ENCODE results near the gene ADAMTSL5. TPM values are rescaled to one million over a fixed set of nuclear protein-coding genes. Genes with fewer than 3 reads are reported as not detected.

The ADAMTSL5 gene
- total and polyA plus RNA-seq, 4 experiments from 2014 or later: 1.5 to 3.6 (median 2.4) TPM

DNA sequence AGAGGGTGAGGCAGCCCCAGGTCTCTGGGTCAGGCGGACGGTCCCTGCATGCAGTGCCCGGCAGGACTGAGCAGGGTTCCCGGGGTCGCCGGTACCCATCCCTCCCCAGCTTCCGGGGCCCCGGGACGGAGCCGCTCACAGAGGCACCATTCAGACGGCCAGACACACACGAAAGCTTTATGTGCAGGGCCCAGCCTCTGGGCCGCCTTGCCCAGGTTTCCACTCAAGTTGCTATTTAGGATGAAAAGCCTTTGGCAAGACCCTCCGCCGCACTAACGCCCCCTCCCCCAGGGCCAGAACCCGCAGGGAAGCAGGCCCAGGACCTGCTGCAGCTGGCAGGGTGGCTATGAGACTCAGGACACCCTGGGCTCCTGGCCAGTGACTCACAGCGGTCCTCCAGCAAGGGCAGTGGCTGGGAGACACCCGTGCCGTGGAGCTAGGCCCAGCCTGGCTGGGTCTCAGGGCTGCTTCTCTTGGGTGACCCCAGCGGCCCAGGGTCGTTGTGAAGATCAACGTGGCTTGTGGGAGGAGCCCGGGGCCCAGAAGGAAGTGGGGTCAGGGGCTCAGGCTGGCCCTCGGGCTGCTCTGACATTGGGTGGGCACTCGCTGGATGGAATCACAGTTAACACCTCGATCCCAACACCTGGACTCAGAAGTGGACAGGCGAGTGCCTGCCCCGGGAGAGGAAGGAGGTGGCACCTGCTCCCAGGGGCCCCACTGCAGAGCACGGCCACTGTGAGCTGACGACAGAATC lies 38.6 kb downstream of the ADAMTSL5 start:
- Histone ChIP-seq H3K27ac (ENCODE audit: low read depth, low read length) (no peak overlapping the region), H3K27me3 (ENCODE audit: insufficient read depth, low read length) (no peaks in the 10 kb centered on the region), H3K9me3 (ENCODE audit: control insufficient read depth in 1 of 2, low read length in 2 of 2) (no peaks in the 10 kb centered on the region), H3K36me3 (ENCODE audit: insufficient read depth, low read length) (no peaks in the 10 kb centered on the region), H3K4me3 (ENCODE audit: low read length in 2 of 2) (no peak overlapping the region), H3K4me1 (ENCODE audit: insufficient read depth, low read length) (peaks cover 37% of the 10 kb centered on the region)
- H3K4me1 Mint-ChIP-seq: peaks cover 7 to 48% (median 21%) of the 10 kb centered on the region in 4 donors
- peak in 1 of 5 donors; percentile 31 for DNase-seq
- peaks cover 0 to 1% of the 10 kb centered on the region in 2 donors for H3K27me3 Mint-ChIP-seq
- no peak overlapping the region for H3K27ac Mint-ChIP-seq
- H3K4me3 Mint-ChIP-seq: no peak overlapping the region
- H3K36me3 Mint-ChIP-seq: peaks cover 3 to 7% of the 10 kb centered on the region in 2 donors
- ChIA-PET CTCF (ENCODE audit: partially characterized antibody) (no interaction called here), POLR2A (ENCODE audit: partially characterized antibody) (interaction anchor here (0.7 to 1.3 kb wide), 3 partner anchors 19 to 205 kb away, joined by 3 to 5 read pairs (median 3); partner anchors contain the start of gene CIRBP)
- intact Hi-C loops (cut with micrococcal nuclease): no loop called here
- no peaks in the 10 kb centered on the region for H3K9me3 Mint-ChIP-seq

- Histone ChIP-seq H3K4me1 (ENCODE audit: insufficient read depth, low read length) (peaks cover 38% of the 10 kb centered on the region), H3K27me3 (ENCODE audit: insufficient read depth, low read length) (no peaks in the 10 kb centered on the region), H3K36me3 (ENCODE audit: insufficient read depth, low read length) (no peaks in the 10 kb centered on the region), H3K9me3 (ENCODE audit: control insufficient read depth in 1 of 2, low read length in 2 of 2) (no peaks in the 10 kb centered on the region), H3K27ac (ENCODE audit: low read depth, low read length) (no peak overlapping the region), H3K4me3 (ENCODE audit: low read length in 2 of 2) (no peak overlapping the region)
- peaks cover 0 to 3% of the 10 kb centered on the region in 2 donors for H3K36me3 Mint-ChIP-seq
- CTCF ChIA-PET (ENCODE audit: partially characterized antibody): no interaction called here
- peak in 1 of 5 donors; percentile 16 for DNase-seq
- POLR2A ChIA-PET (ENCODE audit: partially characterized antibody): interaction anchor here (0.7 to 3.0 kb wide), 5 partner anchors 17 to 204 kb away, joined by 3 to 12 read pairs (median 4); partner anchors contain the start of gene CIRBP
- H3K4me1 Mint-ChIP-seq: peaks cover 5 to 43% (median 17%) of the 10 kb centered on the region in 4 donors
- H3K27ac Mint-ChIP-seq: peak overlapping the region in 2 of 7 donors; percentile 24 to 60
- H3K4me3 Mint-ChIP-seq: peak overlapping the region in 5 of 8 donors; percentile 29 to 46 (median 42)
- intact Hi-C loops (cut with micrococcal nuclease): no loop called here
- no peaks in the 10 kb centered on the region for H3K9me3 Mint-ChIP-seq
- H3K27me3 Mint-ChIP-seq: peaks cover 0 to 1% of the 10 kb centered on the region in 2 donors
These were observed 39.6 kb downstream of the ADAMTSL5 start for GRCh38 chr19:1473085-1473851.

DNA sequence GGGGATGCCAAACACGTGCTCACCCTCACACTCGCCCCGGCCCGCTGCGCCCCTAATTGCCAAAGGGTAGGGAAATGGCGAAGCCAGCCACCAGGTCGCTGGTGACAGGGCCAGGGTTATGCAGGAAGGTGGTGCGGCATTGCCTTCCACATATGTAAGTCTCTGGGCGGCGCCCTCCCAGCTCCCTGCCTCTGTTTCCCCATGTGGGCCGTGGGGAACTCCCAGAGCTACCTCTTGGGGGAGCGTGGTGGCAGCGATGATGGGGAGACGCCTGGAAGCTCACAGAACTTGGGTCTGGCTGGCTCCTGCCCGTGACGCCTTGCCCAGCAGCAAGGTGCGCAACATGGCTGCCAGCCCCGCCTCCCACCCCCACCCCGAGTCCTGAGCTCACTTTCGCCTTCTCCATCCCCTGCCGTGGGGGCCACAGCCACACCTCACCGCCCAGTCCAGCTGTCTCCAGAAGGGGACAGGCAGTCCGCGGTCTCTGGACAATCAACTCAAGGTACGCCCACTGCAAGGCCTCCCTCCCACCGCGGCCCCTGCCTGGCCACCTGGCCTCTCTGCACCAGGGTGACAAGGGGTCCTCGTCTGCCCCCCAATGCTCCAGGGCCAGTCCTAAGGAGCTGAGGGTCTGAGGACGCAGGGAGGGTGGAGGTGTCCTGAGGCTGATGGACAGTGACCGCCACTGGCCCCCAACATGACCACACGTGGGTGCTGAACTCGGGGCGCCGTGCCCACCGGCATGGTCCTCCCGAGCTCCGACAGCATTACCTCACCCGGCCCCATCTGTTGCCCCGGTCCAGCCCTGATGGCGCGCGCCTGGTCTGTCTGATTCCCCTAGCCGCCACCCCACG lies 40.4 kb downstream of the ADAMTSL5 start:
- H3K4me3 ChIP-seq (ENCODE audit: low read length in 2 of 2): no peak overlapping the region
- H3K27ac ChIP-seq (ENCODE audit: low read depth, low read length): no peak overlapping the region
- CTCF ChIA-PET (ENCODE audit: partially characterized antibody): interaction anchor here (0.6 to 2.6 kb wide), 5 partner anchors 27 to 64 kb away, joined by 3 to 9 read pairs (median 3); no protein-coding TSS in a partner anchor
- H3K4me1 ChIP-seq (ENCODE audit: insufficient read depth, low read length): peaks cover 40% of the 10 kb centered on the region
- H3K4me1 Mint-ChIP-seq: peaks cover 4 to 35% (median 13%) of the 10 kb centered on the region in 4 donors
- peaks cover 0 to 1% of the 10 kb centered on the region in 2 donors for H3K36me3 Mint-ChIP-seq
- peak overlapping the region in 5 of 8 donors; percentile 10 to 62 (median 31) for H3K4me3 Mint-ChIP-seq
- no peaks in the 10 kb centered on the region for H3K36me3 ChIP-seq (ENCODE audit: insufficient read depth, low read length)
- no peaks in the 10 kb centered on the region for H3K27me3 ChIP-seq (ENCODE audit: insufficient read depth, low read length)
- intact Hi-C loops (cut with micrococcal nuclease): no loop called here
- H3K27me3 Mint-ChIP-seq: peaks cover 0 to 1% of the 10 kb centered on the region in 2 donors
- DNase-seq: no peak
- H3K9me3 Mint-ChIP-seq: no peaks in the 10 kb centered on the region
- POLR2A ChIA-PET (ENCODE audit: partially characterized antibody): interaction anchor here (1.1 to 3.1 kb wide), 6 partner anchors 16 to 203 kb away, joined by 3 to 12 read pairs (median 8); partner anchors contain the start of genes CIRBP, PCSK4 and REEP6
- H3K9me3 ChIP-seq (ENCODE audit: control insufficient read depth in 1 of 2, low read length in 2 of 2): no peaks in the 10 kb centered on the region
- H3K27ac Mint-ChIP-seq: peak overlapping the region in 1 of 7 donors; percentile 24

DNA sequence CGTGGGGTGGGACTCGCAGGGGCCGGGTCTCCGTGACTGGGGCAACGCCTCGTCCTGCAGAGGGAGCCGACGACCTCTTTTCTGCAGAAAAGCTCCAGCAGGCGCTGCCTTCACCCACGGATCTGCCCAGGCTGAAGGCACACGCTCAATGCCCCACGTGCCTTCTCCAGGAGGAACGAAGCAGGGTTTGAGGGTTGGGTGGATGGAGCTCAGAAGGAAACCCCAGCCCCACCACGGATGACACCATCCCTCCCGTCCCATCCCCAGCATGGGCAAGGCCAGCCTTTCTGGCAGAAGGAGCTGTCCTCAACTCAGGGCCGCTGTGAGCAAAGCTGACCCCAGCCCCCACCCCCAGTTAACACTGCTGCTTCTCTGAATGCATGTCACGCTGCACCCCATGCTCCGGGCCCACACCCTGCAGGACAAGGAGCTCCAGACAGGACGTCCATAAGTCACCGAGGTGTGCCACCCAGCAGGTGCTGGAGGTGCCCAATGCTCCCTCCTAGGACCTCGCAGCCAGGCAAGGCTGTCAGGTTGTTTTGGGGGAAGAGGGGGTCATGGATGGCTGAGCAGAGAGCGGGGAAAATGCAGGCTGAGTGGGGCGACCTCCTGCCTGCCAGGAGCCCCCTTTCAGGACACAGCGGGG lies 41.2 kb downstream of the ADAMTSL5 start:
- Mint-ChIP-seq H3K9me3 (no peaks in the 10 kb centered on the region), H3K4me1 (peaks cover 3 to 29% (median 8%) of the 10 kb centered on the region in 4 donors), H3K27ac (peak overlapping the region in 1 of 7 donors; percentile 68), H3K27me3 (peaks cover 0 to 1% of the 10 kb centered on the region in 2 donors), H3K4me3 (peak overlapping the region in 6 of 8 donors; percentile 10 to 82 (median 74)), H3K36me3 (no peaks in the 10 kb centered on the region)
- peak overlapping the region in 1 of 2 donors; percentile 58 for H3K4me3 ChIP-seq (ENCODE audit: low read length in 2 of 2)
- no peak overlapping the region for H3K27ac ChIP-seq (ENCODE audit: low read depth, low read length)
- peaks cover 44% of the 10 kb centered on the region for H3K4me1 ChIP-seq (ENCODE audit: insufficient read depth, low read length)
- ChIA-PET POLR2A (ENCODE audit: partially characterized antibody) (interaction anchor here (1.1 to 3.1 kb wide), 7 partner anchors 15 to 202 kb away, joined by 3 to 12 read pairs (median 5); partner anchors contain the start of genes CIRBP, PCSK4 and REEP6), CTCF (ENCODE audit: partially characterized antibody) (interaction anchor here (0.6 to 2.6 kb wide), 5 partner anchors 27 to 63 kb away, joined by 3 to 9 read pairs (median 3); no protein-coding TSS in a partner anchor)
- no peaks in the 10 kb centered on the region for H3K36me3 ChIP-seq (ENCODE audit: insufficient read depth, low read length)
- intact Hi-C loops (cut with micrococcal nuclease): loop anchor here (2.0 kb wide), 2 partner anchors 27 to 43 kb away; no protein-coding TSS in a partner anchor
- no peaks in the 10 kb centered on the region for H3K27me3 ChIP-seq (ENCODE audit: insufficient read depth, low read length)
- H3K9me3 ChIP-seq (ENCODE audit: control insufficient read depth in 1 of 2, low read length in 2 of 2): no peaks in the 10 kb centered on the region
- no peak for DNase-seq

DNA sequence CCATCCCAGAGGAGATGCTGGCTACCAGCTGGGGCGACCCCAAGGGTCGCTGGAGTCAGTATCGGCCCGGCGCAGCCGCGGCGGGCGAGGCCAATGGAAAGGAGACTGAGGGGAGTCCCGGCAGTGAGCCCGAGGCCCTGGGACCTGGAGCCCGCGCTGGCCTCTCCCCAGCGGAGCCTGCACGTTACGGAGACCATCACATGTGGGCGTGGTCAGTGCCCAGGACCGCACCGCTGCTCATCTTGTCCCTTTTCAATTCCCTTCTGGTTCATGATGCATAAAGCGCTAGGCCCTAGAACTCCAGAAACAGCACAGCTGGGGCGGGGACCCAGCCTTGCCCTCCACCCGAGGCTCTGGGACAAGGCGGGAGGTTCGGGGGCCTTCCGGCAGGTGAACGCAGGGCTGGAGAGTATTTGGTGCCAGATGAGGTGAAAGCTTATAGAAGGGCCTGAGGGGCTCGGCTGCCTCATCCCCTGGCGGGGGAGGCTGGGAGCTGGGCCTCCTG lies 41.8 kb downstream of the ADAMTSL5 start:
- Mint-ChIP-seq H3K4me1 (peaks cover 3 to 23% (median 8%) of the 10 kb centered on the region in 4 donors), H3K27ac (no peak overlapping the region), H3K27me3 (peaks cover 0 to 1% of the 10 kb centered on the region in 2 donors), H3K36me3 (no peaks in the 10 kb centered on the region), H3K9me3 (no peaks in the 10 kb centered on the region), H3K4me3 (peak overlapping the region; percentile 53 to 84 (median 74))
- ChIA-PET POLR2A (ENCODE audit: partially characterized antibody) (interaction anchor here (0.6 to 3.1 kb wide), 9 partner anchors 8 to 202 kb away, joined by 3 to 12 read pairs (median 4); partner anchors contain the start of genes C19orf25, CIRBP, PCSK4 and REEP6), CTCF (ENCODE audit: partially characterized antibody) (interaction anchor here (0.9 to 2.6 kb wide), 4 partner anchors 26 to 62 kb away, joined by 3 to 9 read pairs (median 3); no protein-coding TSS in a partner anchor)
- Histone ChIP-seq H3K4me1 (ENCODE audit: insufficient read depth, low read length) (peaks cover 48% of the 10 kb centered on the region), H3K27ac (ENCODE audit: low read depth, low read length) (no peak overlapping the region), H3K36me3 (ENCODE audit: insufficient read depth, low read length) (no peaks in the 10 kb centered on the region), H3K9me3 (ENCODE audit: control insufficient read depth in 1 of 2, low read length in 2 of 2) (no peaks in the 10 kb centered on the region), H3K27me3 (ENCODE audit: insufficient read depth, low read length) (no peaks in the 10 kb centered on the region), H3K4me3 (ENCODE audit: low read length in 2 of 2) (peak overlapping the region; percentile 57 to 58)
- DNase-seq: no peak
- intact Hi-C loops (cut with micrococcal nuclease): loop anchor here (2.0 kb wide), 2 partner anchors 26 to 44 kb away; no protein-coding TSS in a partner anchor
